Osteocyte (in vitro differentiated cells): ENCODE results near the gene NPW. TPM values are rescaled to one million over a fixed set of nuclear protein-coding genes. Genes with fewer than 3 reads are reported as not detected.

Experiments used
- DNase-seq: peaks from one replicate; pipeline ENCODE4 v3.0.0; 2021; ENCODE audit warnings: mixed read lengths; ENCODE audit not compliant: unreplicated experiment; ENCODE audit errors: extremely low spot score
- H3K27ac Mint-ChIP-seq: one replicate; pipeline ENCODE4 v1.8.0; 2021; ENCODE audit warnings: mild to moderate bottlenecking, mixed read lengths; ENCODE audit not compliant: unreplicated experiment
- H3K27me3 Mint-ChIP-seq: one replicate; pipeline ENCODE4 v1.8.0; 2021; ENCODE audit warnings: mixed read lengths; ENCODE audit not compliant: unreplicated experiment
- H3K36me3 Mint-ChIP-seq: one replicate; pipeline ENCODE4 v1.8.0; 2021; ENCODE audit warnings: mixed read lengths; ENCODE audit not compliant: unreplicated experiment
- H3K4me1 Mint-ChIP-seq: one replicate; pipeline ENCODE4 v1.8.0; 2021; ENCODE audit warnings: mixed read lengths; ENCODE audit not compliant: unreplicated experiment
- H3K4me3 Mint-ChIP-seq: one replicate; pipeline ENCODE4 v1.8.0; 2021; ENCODE audit warnings: mild to moderate bottlenecking, moderate library complexity, mixed read lengths; ENCODE audit not compliant: unreplicated experiment
- H3K9me3 Mint-ChIP-seq: one replicate; pipeline ENCODE4 v1.8.0; 2021; ENCODE audit warnings: mixed read lengths; ENCODE audit not compliant: unreplicated experiment
- CTCF ChIP-seq: fragments of 200-600 bp; sonication (generic); IDR thresholded peaks from 2 replicates; pipeline ENCODE4 v1.5.0; 2021; ENCODE audit warnings: antibody characterized with exemption, mild to moderate bottlenecking, moderate library complexity
- total RNA-seq: library from RNA; stranded (reverse); gene quantifications from 2 replicates; pipeline ENCODE4 v1.2.1, GENCODE V29; 2021

NPW gene
- total RNA-seq, 1 donor from 2014 or later, result 4.1 TPM

- TF ChIP-seq CTCF, result no peak
- DNase-seq, result no peak
- Mint-ChIP-seq H3K9me3 (no peaks in the 10 kb centered on the region), H3K27ac (no peak overlapping the region), H3K4me3 (no peak overlapping the region), H3K36me3 (peaks cover 9% of the 10 kb centered on the region), H3K4me1 (peaks cover 9% of the 10 kb centered on the region), H3K27me3 (peaks cover 10% of the 10 kb centered on the region)
Observed at GRCh38 chr16:1990101-1990350, 29.6 kb upstream of the NPW start.

GRCh38 chr16:1990351-1991134 lies 29.0 kb upstream of the NPW start:
- peaks cover 10% of the 10 kb centered on the region for H3K27me3 Mint-ChIP-seq
- no peak for DNase-seq
- H3K4me1 Mint-ChIP-seq, result peaks cover 6% of the 10 kb centered on the region
- H3K4me3 Mint-ChIP-seq, result peak overlapping the region; percentile 14
- peaks cover 12% of the 10 kb centered on the region for H3K36me3 Mint-ChIP-seq
- no peaks in the 10 kb centered on the region for H3K9me3 Mint-ChIP-seq
- no peak overlapping the region for H3K27ac Mint-ChIP-seq
- TF ChIP-seq CTCF, result no peak

GRCh38 chr16:1991135-1991551 lies 28.4 kb upstream of the NPW start:
- TF ChIP-seq CTCF, result no peak
- Mint-ChIP-seq H3K4me3 (no peak overlapping the region), H3K4me1 (peaks cover 6% of the 10 kb centered on the region), H3K36me3 (peaks cover 12% of the 10 kb centered on the region), H3K27me3 (peaks cover 10% of the 10 kb centered on the region), H3K27ac (no peak overlapping the region), H3K9me3 (no peaks in the 10 kb centered on the region)
- no peak for DNase-seq

GRCh38 chr16:1991588-1991947 lies 28.0 kb upstream of the NPW start:
- H3K27me3 Mint-ChIP-seq, result peaks cover 10% of the 10 kb centered on the region
- peak overlapping the region; percentile 26 for H3K4me3 Mint-ChIP-seq
- DNase-seq, result no peak
- no peak overlapping the region for H3K27ac Mint-ChIP-seq
- H3K4me1 Mint-ChIP-seq, result peaks cover 6% of the 10 kb centered on the region
- H3K9me3 Mint-ChIP-seq, result no peaks in the 10 kb centered on the region
- TF ChIP-seq CTCF, result no peak
- H3K36me3 Mint-ChIP-seq, result peaks cover 8% of the 10 kb centered on the region

- H3K36me3 Mint-ChIP-seq, result peaks cover 3% of the 10 kb centered on the region
- TF ChIP-seq CTCF, result no peak
- DNase-seq, result peak; percentile 95
- H3K4me1 Mint-ChIP-seq, result peaks cover 6% of the 10 kb centered on the region
- H3K4me3 Mint-ChIP-seq, result peak overlapping the region; percentile 50
- H3K27ac Mint-ChIP-seq, result no peak overlapping the region
- peaks cover 10% of the 10 kb centered on the region for H3K27me3 Mint-ChIP-seq
- H3K9me3 Mint-ChIP-seq, result no peaks in the 10 kb centered on the region
Observed at GRCh38 chr16:1991948-1992703, 27.5 kb upstream of the NPW start.
